ENCODE data around the gene MLNR.

The MLNR gene

GRCh38 chr13:49214917-49215376 is 5.2 kb upstream of the MLNR start:
- no peak for DNase-seq (ENCODE audit: extremely low read depth, low read depth)
- TF ChIP-seq, protein P1, sequence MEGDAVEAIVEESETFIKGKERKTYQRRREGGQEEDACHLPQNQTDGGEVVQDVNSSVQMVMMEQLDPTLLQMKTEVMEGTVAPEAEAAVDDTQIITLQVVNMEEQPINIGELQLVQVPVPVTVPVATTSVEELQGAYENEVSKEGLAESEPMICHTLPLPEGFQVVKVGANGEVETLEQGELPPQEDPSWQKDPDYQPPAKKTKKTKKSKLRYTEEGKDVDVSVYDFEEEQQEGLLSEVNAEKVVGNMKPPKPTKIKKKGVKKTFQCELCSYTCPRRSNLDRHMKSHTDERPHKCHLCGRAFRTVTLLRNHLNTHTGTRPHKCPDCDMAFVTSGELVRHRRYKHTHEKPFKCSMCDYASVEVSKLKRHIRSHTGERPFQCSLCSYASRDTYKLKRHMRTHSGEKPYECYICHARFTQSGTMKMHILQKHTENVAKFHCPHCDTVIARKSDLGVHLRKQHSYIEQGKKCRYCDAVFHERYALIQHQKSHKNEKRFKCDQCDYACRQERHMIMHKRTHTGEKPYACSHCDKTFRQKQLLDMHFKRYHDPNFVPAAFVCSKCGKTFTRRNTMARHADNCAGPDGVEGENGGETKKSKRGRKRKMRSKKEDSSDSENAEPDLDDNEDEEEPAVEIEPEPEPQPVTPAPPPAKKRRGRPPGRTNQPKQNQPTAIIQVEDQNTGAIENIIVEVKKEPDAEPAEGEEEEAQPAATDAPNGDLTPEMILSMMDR (IDR thresholded peaks at IDR 0.05; ENCODE audit: low read depth, low read length, missing control alignments): no peak
- no peak overlapping the region for H3K4me3 ChIP-seq (replicated peaks; ENCODE audit: low read depth, low read length)

- TF ChIP-seq, protein P1 (IDR thresholded peaks at IDR 0.05; ENCODE audit: low read depth, low read length, missing control alignments): no peak
- DNase-seq (ENCODE audit: extremely low read depth, low read depth): no peak
Observed at GRCh38 chr13:49216334-49216733, 3.8 kb upstream of the MLNR start.

DNA sequence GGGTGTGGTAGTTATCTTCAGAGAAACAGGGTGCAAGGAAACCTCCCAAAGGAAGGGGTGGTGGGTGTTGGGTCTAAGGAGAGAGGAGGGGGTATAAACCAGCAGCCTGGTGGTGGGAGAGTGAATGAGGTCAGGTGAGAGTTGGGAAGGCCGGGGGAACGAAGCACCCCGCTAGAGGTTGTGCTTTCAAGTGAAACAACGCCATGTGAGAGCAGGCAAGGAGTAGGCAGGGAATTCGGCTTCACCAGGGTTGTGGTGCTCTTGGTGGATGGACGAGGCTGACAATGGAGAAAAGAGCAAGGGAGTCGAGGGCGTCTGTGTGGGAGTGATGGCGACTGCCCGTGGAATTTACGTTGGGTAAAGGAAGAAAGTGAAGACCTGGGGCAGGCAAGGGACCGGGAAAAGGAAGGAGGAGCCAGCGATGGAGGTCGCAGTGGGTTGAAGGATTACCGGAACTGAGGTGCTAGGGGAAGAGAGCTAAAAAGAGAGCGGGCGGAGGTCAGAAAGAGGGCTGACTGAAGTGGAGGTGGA is 2.1 kb upstream of the MLNR start:
- TF ChIP-seq, protein P1 (IDR thresholded peaks at IDR 0.05; ENCODE audit: low read depth, low read length, missing control alignments): no peak
- H3K4me3 ChIP-seq (replicated peaks; ENCODE audit: low read depth, low read length): no peak overlapping the region
- no peak for DNase-seq (ENCODE audit: extremely low read depth, low read depth)

More at GRCh38 chr13:49216334-49216733, 3.8 kb upstream of the MLNR start:
- H3K4me3 ChIP-seq (replicated peaks; ENCODE audit: low read depth, low read length): no peak overlapping the region

DNA sequence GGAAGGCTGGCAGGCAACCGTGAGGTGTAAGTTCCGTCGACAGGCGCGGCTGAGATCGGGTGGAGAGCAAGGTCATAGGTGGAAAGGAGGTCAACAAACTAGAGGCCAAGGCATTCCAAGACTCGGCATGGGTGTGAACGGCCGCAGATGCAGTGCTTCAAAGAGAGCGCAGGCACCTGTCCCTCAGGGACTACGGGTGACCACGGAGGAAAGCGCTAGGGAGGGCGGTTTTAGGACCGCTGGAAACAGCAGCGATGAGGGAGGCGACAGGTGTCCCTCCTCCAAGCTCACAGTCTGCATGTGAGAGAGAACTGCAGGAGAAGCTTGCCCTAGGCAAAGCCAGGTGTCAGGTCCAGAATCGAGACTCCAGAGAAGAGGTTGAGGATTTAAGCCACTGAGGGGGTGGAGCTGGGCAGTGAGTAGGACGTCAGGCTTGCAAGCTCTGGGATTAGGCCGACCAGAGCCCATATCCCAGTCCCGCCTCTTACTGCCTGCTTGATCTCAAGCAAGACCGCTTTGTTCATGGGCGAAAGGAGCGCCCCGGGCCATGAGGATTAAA is 1.6 kb upstream of the MLNR start:
- TF ChIP-seq, protein P1 (IDR thresholded peaks at IDR 0.05; ENCODE audit: low read depth, low read length, missing control alignments): no peak
- no peak overlapping the region for H3K4me3 ChIP-seq (replicated peaks; ENCODE audit: low read depth, low read length)
- DNase-seq (ENCODE audit: extremely low read depth, low read depth): no peak

- H3K4me3 ChIP-seq (replicated peaks; ENCODE audit: low read depth, low read length): no peak overlapping the region
- TF ChIP-seq, protein P1 (IDR thresholded peaks at IDR 0.05; ENCODE audit: low read depth, low read length, missing control alignments): no peak
- no peak for DNase-seq (ENCODE audit: extremely low read depth, low read depth)
Observed at GRCh38 chr13:49219647-49220035, 497 bp upstream of the MLNR start.

DNA sequence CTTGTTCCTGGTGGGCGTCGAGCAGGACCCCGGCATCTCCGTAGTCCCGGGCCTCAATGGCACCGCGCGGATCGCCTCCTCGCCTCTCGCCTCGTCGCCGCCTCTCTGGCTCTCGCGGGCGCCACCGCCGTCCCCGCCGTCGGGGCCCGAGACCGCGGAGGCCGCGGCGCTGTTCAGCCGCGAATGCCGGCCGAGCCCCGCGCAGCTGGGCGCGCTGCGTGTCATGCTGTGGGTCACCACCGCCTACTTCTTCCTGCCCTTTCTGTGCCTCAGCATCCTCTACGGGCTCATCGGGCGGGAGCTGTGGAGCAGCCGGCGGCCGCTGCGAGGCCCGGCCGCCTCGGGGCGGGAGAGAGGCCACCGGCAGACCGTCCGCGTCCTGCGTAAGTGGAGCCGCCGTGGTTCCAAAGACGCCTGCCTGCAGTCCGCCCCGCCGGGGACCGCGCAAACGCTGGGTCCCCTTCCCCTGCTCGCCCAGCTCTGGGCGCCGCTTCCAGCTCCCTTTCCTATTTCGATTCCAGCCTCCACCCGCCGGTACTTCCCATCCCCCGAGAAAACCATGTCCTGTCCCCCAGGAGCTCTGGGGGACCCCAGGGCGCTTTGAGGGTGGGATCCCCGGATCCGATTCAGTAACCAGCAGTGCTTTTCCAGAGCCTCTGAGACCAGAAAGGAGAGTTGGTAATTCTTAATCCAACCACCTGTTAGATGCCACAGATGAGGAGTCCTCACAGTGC is 885 bp downstream of the MLNR start:
- DNase-seq (ENCODE audit: extremely low read depth, low read depth): no peak
- no peak overlapping the region for H3K4me3 ChIP-seq (replicated peaks; ENCODE audit: low read depth, low read length)
- TF ChIP-seq, protein P1 (IDR thresholded peaks at IDR 0.05; ENCODE audit: low read depth, low read length, missing control alignments): no peak
